Panc1 (cell line): Measurements from ENCODE around the gene KCNQ1. TPM values are rescaled to one million over a fixed set of nuclear protein-coding genes. Genes with fewer than 3 reads are reported as not detected.

Experiments
- ATAC-seq: fragments of 200-7000 bp; cut with Tn5 transposase; 2 replicates; pipeline ENCODE4 v1.9.1; 2020; ENCODE audit warnings: mild to moderate bottlenecking, moderate library complexity
- BruUV-seq: library from RNA; stranded (reverse); fragments of 400-500 nt; replicated peaks from 2 replicates; lab custom pipeline; 2021; lab: Mats Ljungman, UMichigan
- CTCF ChIA-PET: fragments of 300-600 bp; sonication (Branson Sonifier 250); formaldehyde crosslinking; loops from one replicate; lab custom pipeline; 2022; ENCODE audit warnings: antibody characterized with exemption; lab: Charles Lee
- POLR2A ChIA-PET: fragments of 300-600 bp; sonication (Branson Sonifier 250); formaldehyde crosslinking; loops from one replicate; lab custom pipeline; 2022; ENCODE audit warnings: antibody characterized with exemption; lab: Charles Lee
- DNase-seq: peaks from one replicate; pipeline ENCODE4 v3.0.0-alpha.2; 2010; ENCODE audit warnings: low read depth, low spot score
- H3K27ac ChIP-seq: 2 replicates; pipeline ENCODE4 v1.5.1; 2011; ENCODE audit warnings: mild to moderate bottlenecking, low read length, inconsistent platforms
- H3K27me3 ChIP-seq: fragments of 200-500 bp; sonication (Bioruptor generic); 2 replicates; pipeline ENCODE4 v1.6.0; 2014; ENCODE audit warnings: low read length, inconsistent platforms; ENCODE audit not compliant: control insufficient read depth, insufficient read depth
- H3K36me3 ChIP-seq: fragments of 200-500 bp; sonication (Bioruptor generic); 2 replicates; pipeline ENCODE4 v1.5.1; 2014; ENCODE audit warnings: inconsistent platforms, mild to moderate bottlenecking, low read length, moderate library complexity; ENCODE audit not compliant: control insufficient read depth, insufficient read depth
- H3K4me1 ChIP-seq: 2 replicates; pipeline ENCODE4 v1.5.1; 2011; ENCODE audit warnings: inconsistent platforms, mild to moderate bottlenecking, low read length, moderate library complexity; ENCODE audit not compliant: control insufficient read depth, insufficient read depth
- H3K4me3 ChIP-seq, 2 experiments: 2 replicates each; pipeline ENCODE4 v1.5.1; 2011 to 2012; ENCODE audit warnings: low read depth in 2 of 2, low read length in 2 of 2, mild to moderate bottlenecking in 2 of 2, inconsistent platforms in 1 of 2, moderate library complexity in 1 of 2
- H3K9me3 ChIP-seq: fragments of 200-500 bp; sonication (Bioruptor generic); 2 replicates; pipeline ENCODE4 v1.5.1; 2014; ENCODE audit warnings: low read depth, mild to moderate bottlenecking, inconsistent platforms, low read length, moderate library complexity; ENCODE audit not compliant: control insufficient read depth, insufficient read depth
- POLR2AphosphoS5 ChIP-seq: IDR thresholded peaks from 2 replicates; pipeline ENCODE4 v1.6.1; 2012; ENCODE audit warnings: mild to moderate bottlenecking, low read depth, low read length, moderate library complexity
- SIN3A ChIP-seq: IDR thresholded peaks from 2 replicates; pipeline ENCODE4 v1.6.1; 2012; ENCODE audit warnings: low read depth, mild to moderate bottlenecking, low read length, moderate library complexity, borderline replicate concordance; ENCODE audit not compliant: insufficient read depth
- TCF7L2 ChIP-seq: IDR thresholded peaks from 2 replicates; pipeline ENCODE4 v1.6.1; 2011; ENCODE audit warnings: mild to moderate bottlenecking, low read depth, low read length, inconsistent platforms
- in situ Hi-C: cut with HindIII; loops from 2 replicates; pipeline ENCODE4 v1.10.0; 2016; ENCODE audit warnings: low sequenced_read_pairs, low pct_unique_long_range_greater_than_20kb
- intact Hi-C: fragments of 100-400 bp; cut with micrococcal nuclease; formaldehyde crosslinking; loops from one replicate; pipeline ENCODE4 v1.10.0; 2022; ENCODE audit not compliant: unreplicated experiment
- total RNA-seq: library from RNA; stranded (reverse); gene quantifications from one replicate; pipeline ENCODE4 v1.2.1, GENCODE V29; 2021; ENCODE audit not compliant: unreplicated experiment
- TF ChIP-seq, protein P1 (sequence below): fragments of 450-650 bp; IDR thresholded peaks from 2 replicates; pipeline ENCODE4 v1.5.1; 2017; ENCODE audit warnings: mild to moderate bottlenecking
- TF ChIP-seq, protein P2 (sequence below), 2 experiments: IDR thresholded peaks; 2 replicates each; pipeline ENCODE4 v1.6.1; 2011 to 2012; ENCODE audit warnings: low read depth in 2 of 2, control low read depth in 1 of 2, low read length in 1 of 2, mild to moderate bottlenecking in 1 of 2, moderate library complexity in 1 of 2; ENCODE audit not compliant: insufficient read depth in 1 of 2

KCNQ1 gene
- total RNA-seq, 1 experiment from 2014 or later = 1.0 TPM

DNA sequence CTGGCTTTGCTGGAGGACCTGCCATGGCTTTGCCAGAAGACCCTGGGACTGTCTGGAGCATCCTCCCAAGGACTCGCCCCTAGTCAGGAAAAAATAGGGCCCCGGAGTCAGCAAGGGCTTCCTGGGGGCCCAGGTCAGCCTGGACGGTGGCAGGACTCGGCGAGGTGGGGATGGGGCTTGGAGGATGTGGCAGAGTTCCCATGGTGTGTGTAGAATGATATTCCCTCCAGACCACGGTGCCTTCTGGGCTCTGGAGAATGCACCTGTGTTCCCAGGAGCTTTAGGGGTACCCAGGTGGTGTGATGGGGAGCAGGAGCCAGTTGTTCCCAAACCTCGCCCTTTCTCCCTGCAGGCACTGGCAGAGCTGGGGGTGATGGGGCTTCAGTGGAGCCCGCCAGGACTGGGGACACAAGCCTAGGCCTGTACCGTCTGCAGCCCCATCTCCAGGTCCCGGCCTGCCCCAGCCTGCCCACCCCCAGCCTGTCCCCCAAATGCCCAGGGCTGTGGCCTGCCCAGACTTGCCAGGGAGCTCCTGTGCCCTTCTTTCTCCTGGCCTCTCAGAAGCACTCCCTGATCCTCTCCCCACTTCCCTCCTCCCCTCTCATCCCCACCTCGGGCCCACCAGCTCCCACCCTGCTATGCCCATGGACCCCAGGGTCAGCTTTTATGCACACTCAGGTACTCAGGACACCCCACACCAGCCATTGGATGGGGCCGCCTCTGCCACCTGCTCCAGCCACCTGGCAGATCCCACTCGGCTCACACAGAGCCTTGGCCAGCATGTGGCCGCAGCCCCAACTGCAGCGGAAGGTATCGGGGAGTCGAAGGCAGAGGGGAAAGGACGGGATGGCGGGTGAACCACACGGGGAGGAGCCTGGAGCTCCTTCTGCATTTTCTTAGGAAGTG is 358.6 kb downstream of the KCNQ1 start:
- Histone ChIP-seq H3K36me3 (no peaks in the 10 kb centered on the region), H3K27me3 (no peaks in the 10 kb centered on the region), H3K27ac (no peak overlapping the region), H3K4me3 (no peak overlapping the region), H3K9me3 (no peaks in the 10 kb centered on the region), H3K4me1 (peaks cover 8% of the 10 kb centered on the region; the same call in 1 of the 2 replicates)
- BruUV-seq = no TSS peak
- in situ Hi-C loops (no loop called here), intact Hi-C loops (no loop called here)
- no peak for DNase-seq
- ATAC-seq = no peak
- CTCF ChIA-PET = interaction anchor here (0.9 kb wide), 1 partner anchor 10 kb away, joined by 5 read pairs; no protein-coding TSS in a partner anchor
- POLR2A ChIA-PET = no interaction called here
- TF ChIP-seq, protein P1, sequence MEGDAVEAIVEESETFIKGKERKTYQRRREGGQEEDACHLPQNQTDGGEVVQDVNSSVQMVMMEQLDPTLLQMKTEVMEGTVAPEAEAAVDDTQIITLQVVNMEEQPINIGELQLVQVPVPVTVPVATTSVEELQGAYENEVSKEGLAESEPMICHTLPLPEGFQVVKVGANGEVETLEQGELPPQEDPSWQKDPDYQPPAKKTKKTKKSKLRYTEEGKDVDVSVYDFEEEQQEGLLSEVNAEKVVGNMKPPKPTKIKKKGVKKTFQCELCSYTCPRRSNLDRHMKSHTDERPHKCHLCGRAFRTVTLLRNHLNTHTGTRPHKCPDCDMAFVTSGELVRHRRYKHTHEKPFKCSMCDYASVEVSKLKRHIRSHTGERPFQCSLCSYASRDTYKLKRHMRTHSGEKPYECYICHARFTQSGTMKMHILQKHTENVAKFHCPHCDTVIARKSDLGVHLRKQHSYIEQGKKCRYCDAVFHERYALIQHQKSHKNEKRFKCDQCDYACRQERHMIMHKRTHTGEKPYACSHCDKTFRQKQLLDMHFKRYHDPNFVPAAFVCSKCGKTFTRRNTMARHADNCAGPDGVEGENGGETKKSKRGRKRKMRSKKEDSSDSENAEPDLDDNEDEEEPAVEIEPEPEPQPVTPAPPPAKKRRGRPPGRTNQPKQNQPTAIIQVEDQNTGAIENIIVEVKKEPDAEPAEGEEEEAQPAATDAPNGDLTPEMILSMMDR = no peak
- TF ChIP-seq, protein P2, sequence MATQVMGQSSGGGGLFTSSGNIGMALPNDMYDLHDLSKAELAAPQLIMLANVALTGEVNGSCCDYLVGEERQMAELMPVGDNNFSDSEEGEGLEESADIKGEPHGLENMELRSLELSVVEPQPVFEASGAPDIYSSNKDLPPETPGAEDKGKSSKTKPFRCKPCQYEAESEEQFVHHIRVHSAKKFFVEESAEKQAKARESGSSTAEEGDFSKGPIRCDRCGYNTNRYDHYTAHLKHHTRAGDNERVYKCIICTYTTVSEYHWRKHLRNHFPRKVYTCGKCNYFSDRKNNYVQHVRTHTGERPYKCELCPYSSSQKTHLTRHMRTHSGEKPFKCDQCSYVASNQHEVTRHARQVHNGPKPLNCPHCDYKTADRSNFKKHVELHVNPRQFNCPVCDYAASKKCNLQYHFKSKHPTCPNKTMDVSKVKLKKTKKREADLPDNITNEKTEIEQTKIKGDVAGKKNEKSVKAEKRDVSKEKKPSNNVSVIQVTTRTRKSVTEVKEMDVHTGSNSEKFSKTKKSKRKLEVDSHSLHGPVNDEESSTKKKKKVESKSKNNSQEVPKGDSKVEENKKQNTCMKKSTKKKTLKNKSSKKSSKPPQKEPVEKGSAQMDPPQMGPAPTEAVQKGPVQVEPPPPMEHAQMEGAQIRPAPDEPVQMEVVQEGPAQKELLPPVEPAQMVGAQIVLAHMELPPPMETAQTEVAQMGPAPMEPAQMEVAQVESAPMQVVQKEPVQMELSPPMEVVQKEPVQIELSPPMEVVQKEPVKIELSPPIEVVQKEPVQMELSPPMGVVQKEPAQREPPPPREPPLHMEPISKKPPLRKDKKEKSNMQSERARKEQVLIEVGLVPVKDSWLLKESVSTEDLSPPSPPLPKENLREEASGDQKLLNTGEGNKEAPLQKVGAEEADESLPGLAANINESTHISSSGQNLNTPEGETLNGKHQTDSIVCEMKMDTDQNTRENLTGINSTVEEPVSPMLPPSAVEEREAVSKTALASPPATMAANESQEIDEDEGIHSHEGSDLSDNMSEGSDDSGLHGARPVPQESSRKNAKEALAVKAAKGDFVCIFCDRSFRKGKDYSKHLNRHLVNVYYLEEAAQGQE (IDR thresholded peaks at IDR 0.05; ENCODE audit: insufficient read depth in 1 of 2, low read depth in 2 of 2, low read length in 1 of 2) = no peak
- TF ChIP-seq SIN3A (no peak), POLR2AphosphoS5 (no peak), TCF7L2 (no peak)

DNA sequence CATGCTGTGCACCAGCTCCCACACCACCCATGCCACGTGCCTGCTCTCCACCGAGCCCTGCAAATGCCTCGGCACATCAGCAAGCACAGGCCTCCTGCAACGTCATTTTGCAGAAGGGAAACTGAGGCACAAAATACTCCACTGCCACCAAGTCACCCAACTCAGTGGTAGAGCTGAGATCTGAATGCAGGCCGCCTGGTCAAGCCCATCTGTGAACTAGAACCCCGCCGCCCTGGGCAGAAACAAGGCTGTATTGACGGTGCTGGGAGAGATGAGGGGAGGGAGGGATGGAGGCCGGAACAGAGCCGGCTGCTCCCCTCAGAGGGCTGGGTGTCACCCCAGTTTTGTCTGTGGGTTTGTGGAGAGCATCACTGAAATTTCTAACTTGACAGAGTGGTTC is 359.4 kb downstream of the KCNQ1 start:
- ATAC-seq (no peak), DNase-seq (no peak)
- H3K4me3 ChIP-seq = no peak overlapping the region
- H3K9me3 ChIP-seq = no peaks in the 10 kb centered on the region
- ChIA-PET CTCF (no interaction called here), POLR2A (no interaction called here)
- no peaks in the 10 kb centered on the region for H3K36me3 ChIP-seq
- no peak overlapping the region for H3K27ac ChIP-seq
- intact Hi-C loops = no loop called here
- peaks cover 8% of the 10 kb centered on the region; the same call in 1 of the 2 replicates for H3K4me1 ChIP-seq
- no peaks in the 10 kb centered on the region for H3K27me3 ChIP-seq
- in situ Hi-C loops = no loop called here
- TF ChIP-seq, protein P1 = no peak
- TF ChIP-seq POLR2AphosphoS5 (no peak), SIN3A (no peak), TCF7L2 (no peak)
- TF ChIP-seq, protein P2 (IDR thresholded peaks at IDR 0.05; ENCODE audit: insufficient read depth in 1 of 2, low read depth in 2 of 2, low read length in 1 of 2) = no peak
- no TSS peak for BruUV-seq
